GM23248 (cell line): ENCODE results near the gene RAMACL. TPM values are rescaled to one million over a fixed set of nuclear protein-coding genes. Genes with fewer than 3 reads are reported as not detected.

Experiments used
- DNase-seq: peaks from one replicate; pipeline ENCODE4 v3.0.0-alpha.2; 2015
- H2AFZ ChIP-seq: fragments of 200-600 bp; sonication (generic); 2 replicates; pipeline ENCODE4 v1.6.1; 2016; ENCODE audit warnings: antibody characterized with exemption
- H3F3A ChIP-seq: fragments of 200-600 bp; sonication (generic); 2 replicates; pipeline ENCODE4 v1.6.1; 2016; ENCODE audit warnings: mild to moderate bottlenecking, antibody characterized with exemption, mixed run types; ENCODE audit not compliant: insufficient read depth
- H3K27ac ChIP-seq: fragments of 200-600 bp; sonication (generic); 2 replicates; pipeline ENCODE4 v1.5.1; 2016; ENCODE audit warnings: mild to moderate bottlenecking
- H3K27me3 ChIP-seq: fragments of 200-600 bp; sonication (generic); replicated peaks from 2 replicates; pipeline ENCODE4 v1.6.1; 2016; ENCODE audit warnings: mild to moderate bottlenecking; ENCODE audit not compliant: insufficient read depth
- H3K36me3 ChIP-seq: fragments of 200-600 bp; sonication (generic); 2 replicates; pipeline ENCODE4 v1.6.1; 2016; ENCODE audit warnings: low read depth, mild to moderate bottlenecking
- H3K4me1 ChIP-seq: fragments of 200-600 bp; sonication (generic); 2 replicates; pipeline ENCODE4 v1.6.1; 2016; ENCODE audit warnings: mild to moderate bottlenecking; ENCODE audit not compliant: insufficient read depth
- H3K4me2 ChIP-seq: fragments of 200-600 bp; sonication (generic); one replicate; pipeline ENCODE4 v1.6.1; 2016; ENCODE audit warnings: mild to moderate bottlenecking; ENCODE audit not compliant: unreplicated experiment
- H3K4me3 ChIP-seq: fragments of 200-600 bp; sonication (generic); 2 replicates; pipeline ENCODE4 v1.5.1; 2016; ENCODE audit warnings: mild to moderate bottlenecking
- H3K79me2 ChIP-seq: fragments of 200-600 bp; sonication (generic); 2 replicates; pipeline ENCODE4 v1.6.1; 2016; ENCODE audit warnings: mild to moderate bottlenecking; ENCODE audit not compliant: insufficient read depth
- H3K9ac ChIP-seq: fragments of 200-600 bp; sonication (generic); 2 replicates; pipeline ENCODE4 v1.6.1; 2016; ENCODE audit warnings: mild to moderate bottlenecking
- H3K9me2 ChIP-seq: fragments of 200-600 bp; sonication (generic); 2 replicates; pipeline ENCODE4 v1.6.1; 2016; ENCODE audit warnings: mixed run types, mild to moderate bottlenecking, moderate library complexity; ENCODE audit not compliant: insufficient read depth
- H3K9me3 ChIP-seq: fragments of 200-600 bp; sonication (generic); one replicate; pipeline ENCODE4 v1.6.1; 2017; ENCODE audit warnings: low read depth
- H4K20me1 ChIP-seq: fragments of 200-600 bp; sonication (generic); 2 replicates; pipeline ENCODE4 v1.6.0; 2016; ENCODE audit not compliant: insufficient read depth
- EZH2 ChIP-seq: fragments of 200-600 bp; sonication (generic); IDR thresholded peaks from 2 replicates; pipeline ENCODE4 v1.6.1; 2018; ENCODE audit warnings: antibody characterized with exemption, mild to moderate bottlenecking; ENCODE audit not compliant: insufficient read depth, poor library complexity, severe bottlenecking
- EZH2phosphoT487 ChIP-seq: fragments of 200-600 bp; sonication (generic); IDR thresholded peaks from 2 replicates; pipeline ENCODE4 v1.6.1; 2018; ENCODE audit warnings: antibody characterized with exemption, moderate library complexity, mild to moderate bottlenecking, low read depth; ENCODE audit not compliant: insufficient read depth
- WGBS, 2 experiments: methylation state at CpG; one replicate each; pipeline ENCODE4 v1.1.6; 2015 to 2017; ENCODE audit warnings: low lambda C conversion rate in 2 of 2, low coverage in 1 of 2; ENCODE audit errors: missing lambda C conversion rate in 2 of 2; 5-methylcytosine and 5-hydroxymethylcytosine counted together
- in situ Hi-C: fragments of 300-500 bp; cut with MboI; formaldehyde crosslinking; loops from 2 replicates; pipeline ENCODE4 v1.15.0; 2020
- polyA plus RNA-seq: library from polyadenylated mRNA; unstranded; fragments of >200 nt; fragmentation: Nextera tagmentation; extraction: Ambion mirVana; gene quantifications from 2 replicates; pipeline ENCODE4 v1.2.1, GENCODE V29; 2016
- total RNA-seq: library from RNA; depleted of rRNA; stranded (reverse); fragments of >200 nt; shearing (Covaris generic); gene quantifications from 2 replicates; pipeline ENCODE4 v1.2.3, GENCODE V29; 2014

The RAMACL gene
- total and polyA plus RNA-seq, 2 experiments from 2014 or later = 0.31 to 2.1 TPM

GRCh38 chr6:166561771-166562359 lies 24.6 kb downstream of the RAMACL start:
- 19 to 23% methylated on average over 10 of the region's 10 CpGs for WGBS, 2 experiments
- H2AFZ ChIP-seq = no peak overlapping the region
- H3K4me1 ChIP-seq = peaks cover 31% of the 10 kb centered on the region
- no peaks in the 10 kb centered on the region for H3K9me2 ChIP-seq
- peaks cover 40% of the 10 kb centered on the region for H3F3A ChIP-seq
- peak overlapping the region; percentile 57 for H3K9ac ChIP-seq
- in situ Hi-C loops = no loop called here
- H4K20me1 ChIP-seq = no peaks in the 10 kb centered on the region
- H3K27me3 ChIP-seq = no peaks in the 10 kb centered on the region
- H3K4me3 ChIP-seq = no peak overlapping the region
- peaks cover 37% of the 10 kb centered on the region for H3K79me2 ChIP-seq
- peak overlapping the region; percentile 68 for H3K4me2 ChIP-seq
- no peaks in the 10 kb centered on the region for H3K36me3 ChIP-seq
- no peak for TF ChIP-seq EZH2phosphoT487
- no peak for TF ChIP-seq EZH2
- no peaks in the 10 kb centered on the region for H3K9me3 ChIP-seq
- DNase-seq = peak; percentile 91
- peak overlapping the region; percentile 65 for H3K27ac ChIP-seq

GRCh38 chr6:166560222-166560621 lies 26.3 kb downstream of the RAMACL start:
- Histone ChIP-seq H3K27me3 (no peaks in the 10 kb centered on the region), H2AFZ (no peak overlapping the region), H3K79me2 (peaks cover 37% of the 10 kb centered on the region), H3K4me1 (peaks cover 34% of the 10 kb centered on the region), H3K4me2 (no peak overlapping the region), H3K9ac (no peak overlapping the region), H3K27ac (no peak overlapping the region), H3K9me2 (no peaks in the 10 kb centered on the region), H3K36me3 (no peaks in the 10 kb centered on the region), H3F3A (peaks cover 45% of the 10 kb centered on the region), H3K9me3 (no peaks in the 10 kb centered on the region), H3K4me3 (no peak overlapping the region), H4K20me1 (no peaks in the 10 kb centered on the region)
- TF ChIP-seq EZH2 (no peak), EZH2phosphoT487 (no peak)
- no peak for DNase-seq
- in situ Hi-C loops = no loop called here
- 95 to 97% methylated on average over 3 of the region's 3 CpGs for WGBS, 2 experiments

- Histone ChIP-seq H3K27me3 (no peaks in the 10 kb centered on the region), H3K9ac (no peak overlapping the region), H3K27ac (0 out of 2 replicates have a peak overlapping the region, but pooled peaks have one; percentile 31), H3F3A (peaks cover 49% of the 10 kb centered on the region), H4K20me1 (no peaks in the 10 kb centered on the region), H3K4me2 (no peak overlapping the region), H3K4me3 (no peak overlapping the region), H2AFZ (no peak overlapping the region), H3K79me2 (peaks cover 36% of the 10 kb centered on the region), H3K9me3 (no peaks in the 10 kb centered on the region), H3K36me3 (no peaks in the 10 kb centered on the region), H3K9me2 (no peaks in the 10 kb centered on the region), H3K4me1 (peaks cover 37% of the 10 kb centered on the region)
- no peak for DNase-seq
- WGBS, 2 experiments = 89 to 94% methylated on average over 1 of the region's 1 CpG
- TF ChIP-seq EZH2 (no peak), EZH2phosphoT487 (no peak)
- in situ Hi-C loops = no loop called here
Measured at GRCh38 chr6:166559662-166560061, 26.8 kb downstream of the RAMACL start.

- Histone ChIP-seq H3F3A (peaks cover 50% of the 10 kb centered on the region), H3K4me3 (no peak overlapping the region), H3K27me3 (no peaks in the 10 kb centered on the region), H3K36me3 (no peaks in the 10 kb centered on the region), H3K27ac (peak overlapping the region; percentile 31; the same call in 1 of the 2 replicates), H3K9ac (no peak overlapping the region), H3K4me1 (peaks cover 42% of the 10 kb centered on the region), H3K9me2 (no peaks in the 10 kb centered on the region), H3K9me3 (no peaks in the 10 kb centered on the region), H3K4me2 (no peak overlapping the region), H4K20me1 (no peaks in the 10 kb centered on the region), H2AFZ (no peak overlapping the region), H3K79me2 (peaks cover 37% of the 10 kb centered on the region)
- in situ Hi-C loops = no loop called here
- peak; percentile 45 for DNase-seq
- 74 to 77% methylated on average over 5 of the region's 5 CpGs for WGBS, 2 experiments
- TF ChIP-seq EZH2phosphoT487 (no peak), EZH2 (no peak)
Measured at GRCh38 chr6:166559211-166559610, 27.3 kb downstream of the RAMACL start.
